Body of pancreas (tissue), 4 donors: ENCODE measurements around the gene SYT9. TPM values are rescaled to one million over a fixed set of nuclear protein-coding genes. Genes with fewer than 3 reads are reported as not detected.

ENCODE experiments used
- ATAC-seq: fragments of 150-250 bp; one replicate; pipeline ENCODE4 v1.9.1; 2016
- DNase-seq, 4 donors: peaks; one replicate each; pipeline ENCODE4 v3.0.0-alpha.2; 2019
- H3K27ac ChIP-seq, 4 donors: fragments of 200-600 bp; sonication (generic); 1 replicate in 3 of 4; 2 replicates in 1 of 4; pipeline versions ENCODE4 v1.5.1 to v1.6.1; 2016 to 2019; ENCODE audit warnings: mild to moderate bottlenecking in 1 of 4, mixed read lengths in 1 of 4, moderate library complexity in 1 of 4
- H3K27me3 ChIP-seq, 2 donors: fragments of 200-600 bp; sonication (generic); one replicate each; pipeline ENCODE4 v1.6.0; 2016; ENCODE audit warnings: mild to moderate bottlenecking in 1 of 2
- H3K36me3 ChIP-seq, 2 donors: fragments of 200-600 bp; sonication (generic); replicated peaks in 1 of 2; 2 replicates each; pipeline ENCODE4 v1.5.1; 2016; ENCODE audit warnings: low read depth in 2 of 2; ENCODE audit not compliant: insufficient read depth in 1 of 2
- H3K4me1 ChIP-seq: fragments of 200-600 bp; sonication (generic); one replicate; pipeline ENCODE4 v1.6.0; 2016
- H3K4me3 ChIP-seq, 2 donors: fragments of 200-600 bp; sonication (generic); 1 replicate in 1 of 2; 2 replicates in 1 of 2; pipeline ENCODE4 v1.5.1; 2016 to 2019
- H3K9me3 ChIP-seq, 3 donors: fragments of 200-600 bp; sonication (generic); 1 replicate in 2 of 3; 2 replicates in 1 of 3; pipeline ENCODE4 v1.5.1; 2016
- CTCF ChIP-seq, 7 experiments: fragments of 450-650 bp in 4 of 7; fragments of 200-600 bp in 3 of 7; sonication (generic) in 3 of 7; IDR thresholded peaks; one replicate each; pipeline ENCODE4 v1.5.1; 2016 to 2019; ENCODE audit warnings: antibody characterized with exemption in 7 of 7
- POLR2A ChIP-seq, 3 donors: fragments of 450-650 bp; IDR thresholded peaks; one replicate each; pipeline ENCODE4 v1.6.1; 2016; ENCODE audit warnings: antibody characterized with exemption in 3 of 3, mild to moderate bottlenecking in 2 of 3
- WGBS, 2 donors: methylation state at CpG; one replicate each; pipeline ENCODE4 v1.1.5; 2017; 5-methylcytosine and 5-hydroxymethylcytosine counted together
- intact Hi-C: fragments of 100-400 bp; cut with DNase I; formaldehyde crosslinking; loops from one replicate; pipeline ENCODE4 v1.15.1; 2023
- total RNA-seq, 2 donors: library from RNA; depleted of rRNA; stranded (reverse); fragments of >200 nt; gene quantifications; one replicate each; pipeline ENCODE4 v1.1.0, GENCODE V29; 2016

The SYT9 gene
- total RNA-seq, 2 donors from 2014 or later, result 1.0 TPM; not detected in 1

- Histone ChIP-seq H3K36me3 (no peaks in the 10 kb centered on the region), H3K9me3 (no peaks in the 10 kb centered on the region), H3K4me3 (no peak overlapping the region), H3K27ac (no peak overlapping the region), H3K4me1 (no peaks in the 10 kb centered on the region), H3K27me3 (no peaks in the 10 kb centered on the region)
- DNase-seq (no peak), ATAC-seq (no peak)
- TF ChIP-seq CTCF (IDR thresholded peaks at IDR 0.05) (no peak), POLR2A (IDR thresholded peaks at IDR 0.05) (no peak)
- 36% methylated on average over 1 of the region's 1 CpG; no CpG with 5 or more reads in 1 of the 2 donors for WGBS, 2 donors
- intact Hi-C loops, result no loop called here
These were observed 222.0 kb downstream of the SYT9 start for GRCh38 chr11:7473717-7474116.

GRCh38 chr11:7480113-7480512 is 228.4 kb downstream of the SYT9 start:
- no peak for DNase-seq
- ATAC-seq, result no peak
- Histone ChIP-seq H3K9me3 (no peaks in the 10 kb centered on the region), H3K27me3 (no peaks in the 10 kb centered on the region), H3K4me1 (no peaks in the 10 kb centered on the region), H3K36me3 (no peaks in the 10 kb centered on the region), H3K27ac (no peak overlapping the region), H3K4me3 (no peak overlapping the region)
- intact Hi-C loops, result no loop called here
- WGBS, 2 donors, result 43 to 57% methylated on average over 2 of the region's 2 CpGs
- TF ChIP-seq CTCF (IDR thresholded peaks at IDR 0.05) (no peak), POLR2A (IDR thresholded peaks at IDR 0.05) (no peak)

- no peaks in the 10 kb centered on the region for H3K27me3 ChIP-seq
- ATAC-seq (no peak), DNase-seq (no peak)
- H3K9me3 ChIP-seq, result no peaks in the 10 kb centered on the region
- H3K4me1 ChIP-seq, result peaks cover 4% of the 10 kb centered on the region
- intact Hi-C loops, result no loop called here
- H3K4me3 ChIP-seq, result no peak overlapping the region
- no peak for TF ChIP-seq CTCF (IDR thresholded peaks at IDR 0.05)
- TF ChIP-seq POLR2A (IDR thresholded peaks at IDR 0.05), result no peak
- WGBS, 2 donors, result 84 to 85% methylated on average over 3 of the region's 3 CpGs
- H3K36me3 ChIP-seq, result no peaks in the 10 kb centered on the region
- H3K27ac ChIP-seq, result no peak overlapping the region
These were observed 232.4 kb downstream of the SYT9 start for GRCh38 chr11:7484131-7484530.

- no peaks in the 10 kb centered on the region for H3K36me3 ChIP-seq
- WGBS, 2 donors, result 59 to 67% methylated on average over 3 of the region's 3 CpGs
- TF ChIP-seq POLR2A (IDR thresholded peaks at IDR 0.05), result no peak
- TF ChIP-seq CTCF (IDR thresholded peaks at IDR 0.05), result no peak
- no peak for DNase-seq
- intact Hi-C loops, result no loop called here
- peak; percentile 42 for ATAC-seq
- H3K9me3 ChIP-seq, result no peaks in the 10 kb centered on the region
- no peak overlapping the region for H3K4me3 ChIP-seq
- H3K27me3 ChIP-seq, result no peaks in the 10 kb centered on the region
- no peak overlapping the region for H3K27ac ChIP-seq
- peaks cover 4% of the 10 kb centered on the region for H3K4me1 ChIP-seq
These were observed 232.9 kb downstream of the SYT9 start for GRCh38 chr11:7484645-7485044.
